GM19324 (cell line): ENCODE measurements around the gene TEDC2.

ENCODE experiments used
- ATAC-seq: cut with Tn5 transposase; IDR thresholded peaks from one replicate; pipeline ENCODE4 v1.9.1; 2021; ENCODE audit warnings: mild to moderate bottlenecking, moderate library complexity; ENCODE audit not compliant: unreplicated experiment, low FRiP score

Gene TEDC2

DNA sequence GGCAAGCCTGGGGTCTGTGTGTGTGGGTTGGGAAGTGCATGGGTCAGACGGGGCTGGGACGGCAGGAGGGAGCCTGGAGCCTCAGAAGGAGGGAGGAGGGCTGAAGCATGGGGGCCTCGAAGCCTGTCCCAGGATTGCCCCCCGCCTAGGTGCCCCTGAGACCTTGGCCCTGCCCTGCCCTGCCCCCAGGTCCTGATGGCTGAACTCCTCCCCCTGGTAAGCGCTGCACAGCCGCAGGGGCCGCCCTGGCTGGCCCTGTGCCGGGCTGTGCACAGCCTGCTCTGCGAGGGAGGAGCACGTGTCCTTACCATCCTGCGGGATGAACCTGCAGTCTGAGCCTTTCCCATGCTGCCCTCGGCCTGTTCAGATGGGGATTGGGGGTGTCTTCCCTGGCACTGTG, 4.4 kb downstream of the TEDC2 start:
- no peak for ATAC-seq

DNA sequence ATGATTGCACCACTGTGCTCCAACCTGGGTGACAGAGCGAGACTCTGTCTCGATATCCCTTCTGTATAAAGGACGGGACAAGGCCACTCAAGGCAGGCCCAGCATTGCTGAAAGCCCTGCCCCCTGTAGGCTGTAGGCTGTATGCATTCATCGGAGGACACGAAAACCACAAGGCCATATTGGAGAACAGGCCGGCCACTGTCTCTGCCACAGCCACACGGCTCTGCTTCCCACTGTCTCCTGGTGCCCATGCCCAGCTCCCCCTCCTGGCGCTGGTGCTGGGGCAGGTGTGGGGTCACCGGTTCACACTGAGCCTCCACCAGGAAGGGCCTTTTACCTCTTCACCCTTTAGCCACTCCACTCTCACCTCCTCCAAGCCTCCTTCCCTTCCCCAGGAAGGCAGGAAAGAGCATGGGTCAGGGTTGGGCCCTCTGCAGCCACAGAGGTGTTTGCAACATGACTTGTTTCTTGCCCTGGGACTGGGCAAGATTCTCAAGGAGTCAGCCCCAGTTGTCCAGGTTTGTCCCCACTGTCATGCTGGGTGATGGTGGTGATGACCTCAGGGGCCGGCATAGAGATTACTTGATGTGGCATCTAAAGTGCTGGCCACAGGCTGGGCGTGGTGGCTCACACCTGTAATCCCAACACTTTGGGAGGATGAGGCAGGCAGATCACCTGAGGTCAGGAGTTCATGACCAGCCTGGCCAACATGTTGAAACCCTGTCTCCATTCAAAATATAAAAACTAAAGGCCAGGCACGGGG, 5.9 kb downstream of the TEDC2 start:
- no peak for ATAC-seq

DNA sequence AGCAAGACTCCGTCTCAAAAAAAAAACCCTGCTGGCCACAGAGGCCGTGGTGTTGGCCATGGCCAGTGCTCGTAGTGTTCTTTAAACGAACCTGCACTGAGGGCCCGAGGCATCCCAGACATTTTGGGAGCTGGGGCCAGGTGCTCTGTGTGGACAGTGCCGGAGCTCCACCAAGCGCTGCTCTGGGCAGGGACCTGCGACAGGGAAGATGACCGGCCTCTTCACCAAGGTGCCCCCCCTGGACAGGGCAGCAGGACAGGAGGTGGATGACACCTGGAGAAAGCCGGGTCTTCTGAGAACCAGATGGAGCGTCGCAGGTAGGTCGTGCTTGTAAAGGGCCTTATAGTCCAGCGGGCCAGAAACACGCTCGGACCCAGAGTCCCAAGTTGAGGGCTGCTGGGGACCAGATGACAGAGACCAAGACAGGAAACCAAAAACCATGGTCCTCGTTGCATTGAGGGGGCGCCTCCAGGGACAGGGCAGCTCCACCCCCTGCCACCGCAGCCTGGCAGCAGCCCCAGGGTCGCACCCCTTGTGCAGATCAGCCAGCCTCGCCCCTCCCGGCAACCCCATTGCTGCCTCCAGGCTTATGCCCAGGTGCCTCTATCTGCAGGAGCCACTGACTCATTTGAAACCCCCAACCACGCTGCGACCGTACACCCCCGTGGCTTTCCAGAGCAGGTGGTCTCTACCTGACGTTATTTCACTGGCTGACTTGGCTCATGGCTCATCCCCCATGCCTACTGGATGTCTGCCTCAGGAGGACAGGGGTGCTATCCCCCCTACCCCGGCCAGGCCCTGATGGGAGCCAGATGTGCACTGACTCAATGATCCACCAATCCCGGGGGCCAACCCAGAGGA, 7.0 kb downstream of the TEDC2 start:
- ATAC-seq = no peak

DNA sequence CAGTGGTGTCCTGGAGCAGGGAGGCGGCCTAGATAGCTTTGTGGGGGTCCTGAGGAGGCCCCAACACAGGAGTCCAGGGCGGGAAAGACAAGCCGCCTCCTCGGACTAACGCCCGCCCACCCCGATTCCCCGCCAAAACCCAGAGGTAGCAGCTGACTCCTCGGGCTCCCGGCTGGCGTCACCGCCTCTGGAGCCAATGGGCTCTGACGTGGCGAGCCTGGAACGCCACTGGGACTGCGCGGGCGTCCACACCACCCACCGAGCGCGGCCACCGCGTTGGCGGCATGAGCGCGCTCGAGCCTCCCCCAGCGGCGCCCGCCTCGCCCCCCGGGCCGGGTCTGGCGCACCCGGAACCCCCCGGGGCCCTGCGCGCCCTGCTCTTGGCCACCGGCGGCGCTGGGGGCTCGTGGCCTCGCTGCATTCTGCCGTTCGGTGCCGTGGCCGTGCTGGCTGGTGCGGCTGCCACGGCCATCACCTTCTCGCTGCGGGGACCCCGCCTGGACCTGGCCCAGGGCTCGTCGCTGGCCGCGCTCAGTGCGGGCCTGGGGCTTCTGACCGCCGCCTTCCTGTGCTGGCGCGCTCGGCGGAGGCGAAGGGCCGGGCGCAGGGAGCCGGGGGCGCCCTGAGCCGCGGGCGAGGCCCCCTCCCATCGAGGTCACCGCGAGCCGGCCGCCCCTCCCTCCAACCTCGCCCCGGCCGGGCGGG, 7.8 kb downstream of the TEDC2 start:
- ATAC-seq = no peak

DNA sequence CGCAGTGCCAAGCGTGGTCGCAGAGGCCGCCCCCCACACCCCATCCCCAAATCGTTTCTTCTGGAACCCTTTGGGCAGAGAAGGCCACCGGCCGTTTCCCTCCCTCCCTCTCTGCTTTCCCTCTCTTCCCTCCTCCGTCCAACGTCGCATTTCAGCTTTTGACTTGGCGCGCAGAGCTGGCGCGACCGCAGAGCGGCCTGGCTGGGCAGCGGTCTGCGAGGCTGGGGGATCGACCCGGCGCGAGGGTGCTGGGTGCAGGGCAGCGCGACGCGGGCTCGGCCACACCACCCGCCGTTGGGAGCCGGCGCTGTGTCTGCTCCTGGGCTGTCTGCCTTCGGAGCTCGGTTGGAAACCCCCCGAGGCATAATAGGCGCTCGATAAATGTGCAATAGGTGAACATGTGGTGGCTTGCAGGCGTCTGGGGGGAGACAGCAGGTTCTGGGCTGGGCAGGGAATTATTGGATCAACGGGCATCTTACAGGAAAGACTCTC, 8.4 kb downstream of the TEDC2 start:
- no peak for ATAC-seq

DNA sequence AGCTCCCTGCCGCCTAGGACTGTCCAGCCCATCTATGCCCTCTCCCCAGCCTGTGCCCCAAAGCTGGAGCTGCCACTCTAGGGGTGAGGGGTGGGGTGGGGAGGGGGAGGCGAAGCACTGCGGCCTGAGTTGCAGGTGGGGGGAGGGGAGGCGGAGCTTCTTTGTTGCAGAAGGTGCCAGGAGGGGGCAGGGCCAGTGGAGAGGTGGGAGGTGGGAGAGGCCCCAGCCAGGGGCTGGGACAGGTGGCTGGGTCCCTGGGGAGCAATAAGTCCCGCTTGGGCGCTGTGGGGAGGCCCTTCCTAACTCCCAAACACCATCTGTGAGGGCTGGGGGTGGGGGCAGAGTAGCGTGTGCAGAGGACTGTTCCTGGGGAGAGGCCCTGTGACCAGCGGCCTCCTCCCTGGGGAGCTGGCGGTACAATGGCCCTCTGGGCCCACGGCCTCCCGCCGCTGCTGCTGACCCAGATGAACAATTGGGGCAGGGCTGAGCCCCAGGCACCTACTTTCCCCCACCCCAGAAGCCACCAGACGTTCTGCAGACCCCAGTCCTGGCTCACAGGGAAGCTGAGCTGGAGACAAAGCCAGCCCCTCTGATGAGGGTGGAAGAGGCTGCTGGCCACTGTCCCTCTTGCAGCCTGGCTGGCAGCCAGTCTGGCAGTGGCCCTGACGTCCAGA, 9.0 kb downstream of the TEDC2 start:
- no peak for ATAC-seq

DNA sequence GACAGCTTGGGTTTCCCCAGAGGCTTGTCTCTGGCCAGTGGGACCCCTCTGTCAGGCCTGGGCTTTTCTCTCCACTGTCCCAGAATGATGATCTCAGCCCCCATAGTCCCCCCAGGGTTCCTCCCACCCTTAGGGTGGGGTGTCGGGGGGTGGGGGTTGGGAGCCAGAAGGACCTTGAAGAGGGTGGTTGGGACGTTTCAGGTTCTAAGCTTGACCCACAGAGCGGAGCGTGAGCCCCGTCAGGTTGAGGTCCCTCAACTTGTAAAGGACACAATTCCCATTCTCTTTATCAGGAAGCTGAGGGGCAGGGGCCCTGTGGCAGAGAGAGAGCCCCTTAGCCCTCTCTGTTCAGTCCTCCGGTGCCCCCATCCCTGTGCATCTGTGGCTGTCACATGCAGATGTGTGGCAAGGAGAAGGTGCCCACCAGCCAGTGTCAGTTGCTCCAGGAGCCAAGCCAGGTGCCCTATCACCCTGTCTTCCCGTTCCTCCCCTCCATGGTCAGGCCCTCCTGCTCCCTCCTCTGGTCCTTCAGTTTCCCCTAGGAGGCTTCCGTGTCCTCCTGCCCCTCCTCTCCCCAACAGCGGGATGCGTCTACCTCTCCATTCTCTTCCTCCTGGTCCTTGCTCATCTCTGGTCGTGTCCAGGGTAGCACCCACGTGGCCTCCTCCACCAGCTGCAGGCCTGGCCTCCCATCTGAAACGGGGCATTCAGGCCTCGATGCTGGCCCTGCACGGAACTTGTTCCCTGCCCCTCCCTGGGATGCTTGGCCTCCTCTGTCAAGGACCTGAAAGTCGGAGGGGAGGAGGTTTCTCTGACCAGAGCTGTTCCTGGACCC, 9.7 kb downstream of the TEDC2 start:
- ATAC-seq = no peak

DNA sequence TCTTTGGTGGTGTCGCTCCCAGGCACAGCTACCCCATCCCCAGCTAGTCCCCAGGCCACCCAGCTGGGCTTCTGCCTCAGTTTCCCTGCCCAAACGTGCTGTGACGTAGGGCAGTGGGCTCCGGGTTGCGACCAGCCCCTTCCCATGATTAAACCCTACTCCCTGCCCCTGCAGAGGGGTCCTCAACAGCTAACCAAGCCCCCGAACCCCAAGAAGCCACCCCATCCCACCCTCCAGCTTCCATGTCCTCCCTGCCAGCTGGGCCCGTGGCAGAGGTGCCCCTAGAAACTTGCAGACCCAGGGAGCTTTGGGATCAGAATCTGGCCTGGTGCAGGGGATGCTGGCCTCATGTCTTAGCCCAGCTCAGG, 10.3 kb downstream of the TEDC2 start:
- no peak for ATAC-seq

DNA sequence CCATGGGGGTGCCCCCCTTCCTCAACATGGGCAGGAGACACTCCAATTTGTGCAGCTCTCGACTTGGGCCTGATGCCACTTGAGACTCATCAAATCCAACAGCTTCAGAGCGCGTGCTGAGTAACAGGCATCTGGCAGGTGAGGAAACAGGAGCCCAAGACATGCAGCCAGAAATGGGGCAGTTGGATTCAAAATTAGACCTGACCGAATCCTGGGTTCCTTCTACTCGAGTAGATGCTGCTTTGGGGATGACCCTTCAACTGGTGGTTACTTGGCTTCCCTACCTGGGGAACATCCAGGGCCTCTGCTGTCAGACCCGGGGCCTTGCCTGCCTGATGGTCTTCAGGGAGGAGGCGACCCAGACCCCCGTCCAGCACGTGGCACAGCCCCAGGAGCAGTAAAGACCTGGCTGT, 10.7 kb downstream of the TEDC2 start:
- no peak for ATAC-seq

DNA sequence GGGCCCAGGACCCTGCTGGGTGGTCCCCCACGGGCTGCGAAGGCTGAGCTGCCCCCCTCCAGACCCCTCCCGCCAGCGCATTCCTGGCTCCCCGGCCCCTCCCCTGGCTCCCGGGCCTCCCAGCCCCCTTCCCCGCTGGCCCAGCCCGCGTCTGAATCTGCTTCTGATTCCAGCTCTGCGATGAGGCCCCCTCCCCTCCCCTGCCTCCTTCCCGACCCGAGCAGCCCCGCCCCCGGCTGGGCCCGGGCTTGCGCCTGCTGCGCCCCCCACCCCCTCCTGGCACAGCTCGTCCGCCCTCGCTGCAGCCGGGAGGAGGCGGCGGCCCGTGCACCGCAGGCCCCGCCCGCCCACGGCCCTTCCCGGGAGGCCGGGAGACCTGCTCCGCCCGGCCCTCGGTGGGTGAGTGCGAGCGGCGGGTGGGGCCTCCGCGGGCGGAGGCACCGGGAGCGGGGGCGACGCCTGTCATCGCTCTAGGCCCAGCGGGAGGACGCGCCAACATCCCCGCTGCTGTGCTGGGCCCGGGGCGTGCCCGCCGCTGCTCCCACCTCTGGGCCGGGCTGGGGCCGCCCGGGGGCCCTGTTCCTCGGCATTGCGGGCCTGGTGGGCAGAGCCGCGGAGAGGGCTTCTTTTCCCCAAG, 11.2 kb downstream of the TEDC2 start, which contains the start of gene NTN3:
Gene NTN3 (plus strand): TSS at position 282 of the 637 bp plus-strand sequence. CDS start 405 bp downstream, outside the sequence.
- no peak for ATAC-seq

DNA sequence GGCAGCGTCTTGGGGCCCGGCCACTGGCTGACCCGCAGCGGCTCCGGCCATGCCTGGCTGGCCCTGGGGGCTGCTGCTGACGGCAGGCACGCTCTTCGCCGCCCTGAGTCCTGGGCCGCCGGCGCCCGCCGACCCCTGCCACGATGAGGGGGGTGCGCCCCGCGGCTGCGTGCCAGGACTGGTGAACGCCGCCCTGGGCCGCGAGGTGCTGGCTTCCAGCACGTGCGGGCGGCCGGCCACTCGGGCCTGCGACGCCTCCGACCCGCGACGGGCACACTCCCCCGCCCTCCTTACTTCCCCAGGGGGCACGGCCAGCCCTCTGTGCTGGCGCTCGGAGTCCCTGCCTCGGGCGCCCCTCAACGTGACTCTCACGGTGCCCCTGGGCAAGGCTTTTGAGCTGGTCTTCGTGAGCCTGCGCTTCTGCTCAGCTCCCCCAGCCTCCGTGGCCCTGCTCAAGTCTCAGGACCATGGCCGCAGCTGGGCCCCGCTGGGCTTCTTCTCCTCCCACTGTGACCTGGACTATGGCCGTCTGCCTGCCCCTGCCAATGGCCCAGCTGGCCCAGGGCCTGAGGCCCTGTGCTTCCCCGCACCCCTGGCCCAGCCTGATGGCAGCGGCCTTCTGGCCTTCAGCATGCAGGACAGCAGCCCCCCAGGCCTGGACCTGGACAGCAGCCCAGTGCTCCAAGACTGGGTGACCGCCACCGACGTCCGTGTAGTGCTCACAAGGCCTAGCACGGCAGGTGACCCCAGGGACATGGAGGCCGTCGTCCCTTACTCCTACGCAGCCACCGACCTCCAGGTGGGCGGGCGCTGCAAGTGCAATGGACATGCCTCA, 12.0 kb downstream of the TEDC2 start:
- no peak for ATAC-seq

DNA sequence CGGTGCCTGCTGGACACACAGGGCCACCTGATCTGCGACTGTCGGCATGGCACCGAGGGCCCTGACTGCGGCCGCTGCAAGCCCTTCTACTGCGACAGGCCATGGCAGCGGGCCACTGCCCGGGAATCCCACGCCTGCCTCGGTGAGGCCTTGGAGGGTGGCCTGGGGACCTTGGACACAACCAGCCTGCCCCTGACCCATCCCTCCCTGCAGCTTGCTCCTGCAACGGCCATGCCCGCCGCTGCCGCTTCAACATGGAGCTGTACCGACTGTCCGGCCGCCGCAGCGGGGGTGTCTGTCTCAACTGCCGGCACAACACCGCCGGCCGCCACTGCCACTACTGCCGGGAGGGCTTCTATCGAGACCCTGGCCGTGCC, 12.6 kb downstream of the TEDC2 start:
- ATAC-seq = no peak

DNA sequence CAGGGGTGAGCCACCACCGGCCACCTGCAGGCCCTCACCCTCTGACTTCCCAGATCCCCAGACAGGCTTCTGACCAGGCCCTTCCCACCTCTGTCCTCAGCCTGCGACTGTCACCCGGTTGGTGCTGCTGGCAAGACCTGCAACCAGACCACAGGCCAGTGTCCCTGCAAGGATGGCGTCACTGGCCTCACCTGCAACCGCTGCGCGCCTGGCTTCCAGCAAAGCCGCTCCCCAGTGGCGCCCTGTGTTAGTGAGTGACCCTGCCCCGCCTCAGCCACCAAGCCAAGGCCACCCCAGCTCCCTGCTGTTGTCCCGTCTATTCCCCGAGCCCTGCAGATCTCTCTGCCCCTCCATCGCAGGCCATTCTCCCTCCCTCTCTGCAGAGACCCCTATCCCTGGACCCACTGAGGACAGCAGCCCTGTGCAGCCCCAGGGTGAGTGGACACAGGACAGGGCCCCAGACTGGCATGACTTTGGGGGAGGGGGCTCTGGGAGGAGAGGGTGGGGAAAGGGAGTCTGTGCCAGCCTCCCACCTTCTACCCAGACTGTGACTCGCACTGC, 13.1 kb downstream of the TEDC2 start:
- ATAC-seq = no peak

DNA sequence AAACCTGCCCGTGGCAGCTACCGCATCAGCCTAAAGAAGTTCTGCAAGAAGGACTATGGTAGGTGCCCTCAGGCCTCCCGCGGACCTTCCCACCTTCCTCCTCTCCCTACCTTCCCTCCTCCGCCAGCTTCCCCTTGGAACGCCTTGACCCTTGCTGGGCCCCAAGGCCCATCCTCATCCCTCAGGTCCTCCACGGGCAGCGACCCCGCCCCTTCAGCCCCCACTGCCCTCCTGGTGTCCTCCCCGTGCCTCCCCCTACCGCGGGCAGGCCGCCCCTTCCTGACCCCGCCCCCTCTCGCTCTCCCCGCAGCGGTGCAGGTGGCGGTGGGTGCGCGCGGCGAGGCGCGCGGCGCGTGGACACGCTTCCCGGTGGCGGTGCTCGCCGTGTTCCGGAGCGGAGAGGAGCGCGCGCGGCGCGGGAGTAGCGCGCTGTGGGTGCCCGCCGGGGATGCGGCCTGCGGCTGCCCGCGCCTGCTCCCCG, 13.6 kb downstream of the TEDC2 start:
- ATAC-seq = no peak

DNA sequence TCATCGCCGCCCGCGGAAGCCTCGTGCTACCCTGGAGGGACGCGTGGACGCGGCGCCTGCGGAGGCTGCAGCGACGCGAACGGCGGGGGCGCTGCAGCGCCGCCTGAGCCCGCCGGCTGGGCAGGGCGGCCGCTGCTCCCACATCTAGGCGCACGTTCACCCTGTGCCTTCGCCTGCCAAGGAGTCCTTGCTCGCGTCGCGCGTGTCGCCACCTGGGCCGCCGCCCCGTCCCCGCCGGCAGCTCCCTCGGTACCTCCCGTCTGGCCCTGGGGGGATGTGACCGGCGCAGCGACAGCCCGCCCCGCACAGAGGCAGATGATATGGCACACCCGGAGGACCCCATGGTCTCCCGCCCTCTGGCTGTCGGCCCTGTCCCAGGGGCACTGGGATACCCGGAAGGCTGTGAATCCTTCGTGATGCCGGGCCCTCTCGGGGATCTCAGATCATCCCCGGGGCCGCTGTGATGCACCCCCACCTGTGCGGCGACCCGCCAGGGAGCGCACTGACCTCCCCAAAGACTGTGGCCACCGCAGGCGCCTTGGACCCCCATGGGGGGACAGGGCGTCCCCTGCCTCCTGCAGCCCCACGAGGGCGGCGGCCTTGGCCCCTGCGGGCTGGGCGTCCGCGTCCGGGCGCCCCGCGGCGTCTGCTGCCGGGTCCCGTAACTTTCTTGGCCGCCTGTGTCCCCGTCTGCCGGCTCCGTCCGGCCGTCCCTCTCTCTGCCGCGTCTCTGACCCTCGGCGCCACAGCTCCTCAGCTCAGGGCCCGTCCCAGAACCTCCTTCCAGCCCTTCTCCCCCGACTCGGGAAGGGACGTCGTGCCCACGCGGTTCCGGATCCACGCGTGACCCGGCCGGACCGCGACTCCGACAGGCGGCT, 14.3 kb downstream of the TEDC2 start:
- peak; percentile 15 for ATAC-seq

DNA sequence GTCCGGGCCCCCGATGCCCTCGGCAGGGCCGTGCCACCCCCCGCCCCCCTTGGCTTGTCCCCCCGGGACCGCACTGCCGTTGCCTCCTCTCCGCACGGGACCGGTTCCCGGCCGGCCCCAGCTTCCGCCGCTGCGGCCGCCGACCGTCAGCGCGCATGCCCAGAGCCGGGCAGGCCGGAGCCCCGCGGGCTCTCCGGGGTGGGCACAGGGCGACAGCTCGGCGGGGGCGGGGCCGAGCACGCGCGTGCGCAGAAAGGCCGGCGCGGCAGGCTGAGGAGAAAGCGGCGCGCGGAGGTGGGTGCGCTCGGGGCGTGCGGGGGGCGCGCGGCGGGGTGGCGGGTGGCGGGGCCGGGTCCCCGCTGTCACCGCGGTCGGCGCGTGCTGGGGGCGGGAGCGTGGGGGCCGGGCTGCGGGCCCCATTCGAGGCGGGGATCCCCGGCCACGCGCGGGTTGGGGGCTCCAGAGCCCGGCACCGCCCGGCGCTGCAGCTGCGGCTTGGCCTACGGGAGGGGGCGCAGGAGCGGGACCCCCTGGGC, 15.0 kb downstream of the TEDC2 start, which contains the start of gene TBC1D24:
Gene TBC1D24 (plus strand): TSS at position 251 of the 536 bp plus-strand sequence. CDS start 21,022 bp downstream, outside the sequence.
- ATAC-seq = peak; percentile 65
